Ovary (tissue), 9 donors: ENCODE results near the gene MYEF2. TPM values are rescaled to one million over a fixed set of nuclear protein-coding genes. Genes with fewer than 3 reads are reported as not detected.

Experiments
- DNase-seq, 5 donors: peaks; one replicate each; pipeline ENCODE4 v3.0.0-alpha.2; 2019 to 2020
- H3K27ac ChIP-seq, 2 donors: fragments of 200-600 bp; one replicate each; pipeline versions ENCODE4 v1.5.1 to v1.8.0; 2019 to 2022
- H3K27me3 ChIP-seq: fragments of 200-600 bp; one replicate; pipeline ENCODE4 v1.8.0; 2022
- H3K36me3 ChIP-seq: fragments of 200-600 bp; sonication (generic); one replicate; pipeline ENCODE4 v1.5.1; 2019
- H3K4me1 ChIP-seq: one replicate; pipeline ENCODE4 v1.8.1; 2013; ENCODE audit warnings: mild to moderate bottlenecking, moderate library complexity; ENCODE audit not compliant: insufficient read depth
- H3K4me3 ChIP-seq: fragments of 200-600 bp; sonication (generic); one replicate; pipeline ENCODE4 v1.5.1; 2017
- H3K9me3 ChIP-seq, 2 donors: fragments of 200-600 bp in 1 of 2; sonication (generic) in 1 of 2; one replicate each; pipeline versions ENCODE4 v1.5.1 to v1.8.1; 2013 to 2019; ENCODE audit warnings: mild to moderate bottlenecking in 1 of 2, moderate library complexity in 1 of 2
- CTCF ChIP-seq, 3 donors: fragments of 450-650 bp in 2 of 3; fragments of 200-600 bp in 1 of 3; IDR thresholded peaks; one replicate each; pipeline versions ENCODE4 v1.5.1 to v1.8.0; 2016 to 2022; ENCODE audit warnings: antibody characterized with exemption in 3 of 3, mild to moderate bottlenecking in 1 of 3
- EP300 ChIP-seq: sonication (generic); formaldehyde crosslinking; IDR thresholded peaks from one replicate; pipeline ENCODE4 v1.6.1; 2017; ENCODE audit warnings: antibody characterized with exemption
- POLR2A ChIP-seq: fragments of 450-650 bp; IDR thresholded peaks from one replicate; pipeline ENCODE4 v1.6.1; 2017; ENCODE audit warnings: antibody characterized with exemption, mild to moderate bottlenecking, moderate library complexity
- whole genome bisulfite sequencing, 3 donors: extraction: QIAGEN DNeasy Blood & Tissue Kit in 1 of 3; methylation state at CpG; one replicate each; pipeline versions ENCODE4 v1.1.5 to v1.1.7; 2013 to 2017; 5-methylcytosine and 5-hydroxymethylcytosine counted together
- intact Hi-C, 4 donors: fragments of 100-400 bp; cut with DNase I; formaldehyde crosslinking; loops; one replicate each; pipeline versions ENCODE4 v1.11.0 to v1.15.1; 2022 to 2023
- polyA plus RNA-seq, 2 donors: library from polyadenylated mRNA; stranded (reverse); fragments of 200-250 nt in 1 of 2; fragments of 350-450 nt in 1 of 2; fragmentation: Illumina TruSeq in 1 of 2; extraction: RNeasy Lipid Tissue Mini Kit (QIAGEN cat#74804) in 1 of 2; gene quantifications; one replicate each; pipeline ENCODE4 v1.2.3, GENCODE V29; 2013 to 2014
- total RNA-seq, 7 donors: library from RNA; depleted of rRNA in 2 of 7; stranded (reverse); fragments of >200 nt in 2 of 7; fragmentation: NEBNext Ultra II Directional in 3 of 7; extraction: Animal tissue kit (Norgen Biotek cat#: 25700) in 3 of 7; gene quantifications; one replicate each; pipeline versions ENCODE4 v1.1.0 to v1.2.4, GENCODE V29; 2016 to 2023
- donor health status: DM: no; HTN: no; CAD: no; lungs with moderate emphysema.
- donor health status: DM: no; HTN: no; CAD: no.
- donor health status: Bipolar disorder and iron deficiency.
- donor health status: DM: yes; HTN: yes; CAD: no.
- donor health status: DM: no; HTN: no; CAD: no.
- donor health status: DM: yes; HTN: yes; CAD: no.

Gene MYEF2
- total and polyA plus RNA-seq, 9 donors, result 1.4 to 38.9 (median 5.3) TPM

- H3K9me3 ChIP-seq, result no peaks in the 10 kb centered on the region
- TF ChIP-seq POLR2A (no peak), CTCF (IDR thresholded peaks at IDR 0.05) (no peak), EP300 (no peak)
- intact Hi-C loops, result no loop called here
- H3K27ac ChIP-seq, result no peak overlapping the region
- no peak for DNase-seq
- H3K4me3 ChIP-seq, result no peak overlapping the region
- no peaks in the 10 kb centered on the region for H3K36me3 ChIP-seq
- WGBS, 3 donors, result 61 to 64% (median 62%) methylated on average over 3 of the region's 3 CpGs
- H3K27me3 ChIP-seq, result no peaks in the 10 kb centered on the region
- H3K4me1 ChIP-seq, result no peaks in the 10 kb centered on the region
These were observed 9.5 kb downstream of the MYEF2 start for GRCh38 chr15:48168616-48169015.

GRCh38 chr15:48153526-48153925 lies 24.6 kb downstream of the MYEF2 start:
- no peak for DNase-seq
- no peaks in the 10 kb centered on the region for H3K27me3 ChIP-seq
- no peak overlapping the region for H3K4me3 ChIP-seq
- no peak overlapping the region for H3K27ac ChIP-seq
- H3K36me3 ChIP-seq, result no peaks in the 10 kb centered on the region
- WGBS, 3 donors, result 91 to 96% (median 91%) methylated on average over 2 of the region's 2 CpGs
- intact Hi-C loops, result no loop called here
- no peaks in the 10 kb centered on the region for H3K4me1 ChIP-seq
- no peaks in the 10 kb centered on the region for H3K9me3 ChIP-seq
- no peak for TF ChIP-seq CTCF (IDR thresholded peaks at IDR 0.05)

GRCh38 chr15:48149858-48150257 lies 28.2 kb downstream of the MYEF2 start:
- no peak for DNase-seq
- Histone ChIP-seq H3K4me1 (no peaks in the 10 kb centered on the region), H3K36me3 (no peaks in the 10 kb centered on the region), H3K9me3 (no peaks in the 10 kb centered on the region), H3K4me3 (no peak overlapping the region), H3K27ac (no peak overlapping the region), H3K27me3 (no peaks in the 10 kb centered on the region)
- no peak for TF ChIP-seq CTCF (IDR thresholded peaks at IDR 0.05)
- no peak for TF ChIP-seq POLR2A
- TF ChIP-seq EP300, result no peak
- 72 to 79% (median 78%) methylated on average over 4 of the region's 4 CpGs for WGBS, 3 donors
- intact Hi-C loops, result no loop called here

- TF ChIP-seq CTCF (IDR thresholded peaks at IDR 0.05), result no peak
- no peak for TF ChIP-seq POLR2A
- no peak for TF ChIP-seq EP300
- intact Hi-C loops, result no loop called here
- no peak overlapping the region for H3K4me3 ChIP-seq
These were observed 30.7 kb downstream of the MYEF2 start for GRCh38 chr15:48147358-48147757.

GRCh38 chr15:48145923-48146322 lies 32.2 kb downstream of the MYEF2 start:
- Histone ChIP-seq H3K27me3 (no peaks in the 10 kb centered on the region), H3K4me3 (no peak overlapping the region), H3K36me3 (no peaks in the 10 kb centered on the region), H3K27ac (no peak overlapping the region), H3K9me3 (no peaks in the 10 kb centered on the region), H3K4me1 (no peaks in the 10 kb centered on the region)
- intact Hi-C loops, result no loop called here
- DNase-seq, result no peak
- no peak for TF ChIP-seq CTCF (IDR thresholded peaks at IDR 0.05)
- no peak for TF ChIP-seq EP300
- no peak for TF ChIP-seq POLR2A

More at GRCh38 chr15:48147358-48147757, 30.7 kb downstream of the MYEF2 start:
- Histone ChIP-seq H3K27ac (no peak overlapping the region), H3K4me1 (no peaks in the 10 kb centered on the region), H3K9me3 (no peaks in the 10 kb centered on the region), H3K36me3 (no peaks in the 10 kb centered on the region), H3K27me3 (no peaks in the 10 kb centered on the region)
- DNase-seq, result no peak
